ENCODE measurements around the gene SYTL1. TPM values are rescaled to one million over a fixed set of nuclear protein-coding genes. Genes with fewer than 3 reads are reported as not detected.

Gene SYTL1
- total and polyA plus RNA-seq, 9 of the 15 experiments (the other 6 are each of a cell fraction or from before 2014, with no cell fraction given): 0.04 to 9.3 (median 1.7) TPM

- TF ChIP-seq BHLHE40 (IDR thresholded peaks at IDR 0.05; ENCODE audit: low read length) (peak; percentile 90), GTF2B (IDR thresholded peaks at IDR 0.05; ENCODE audit: extremely low read depth, insufficient read length) (no peak), CREBBP (IDR thresholded peaks at IDR 0.05; ENCODE audit: low read depth, low read length) (no peak), SREBF2 (CRISPR knock-in tag; IDR thresholded peaks at IDR 0.05) (no peak), RBM25 (IDR thresholded peaks at IDR 0.05; ENCODE audit: low read depth, low read length, severe bottlenecking) (peak; percentile 64), FOXA3 (CRISPR knock-in tag; conservative IDR thresholded peaks at IDR 0.05 in 1 of 2, IDR thresholded peaks at IDR 0.05 in 1 of 2) (peak in 1 of 2 experiments; percentile 86; a peak in 1 of 4 replicates), IRF9 (tag; IDR thresholded peaks at IDR 0.05) (no peak; the same call in 1 of the 2 replicates), POLR2A (conservative IDR thresholded peaks at IDR 0.05) (peak; percentile 92), C11orf30 (IDR thresholded peaks at IDR 0.05; ENCODE audit: low read depth) (peak; percentile 99), ZNF280B (CRISPR knock-in tag; IDR thresholded peaks at IDR 0.05) (no peak), FOXK2 (conservative IDR thresholded peaks at IDR 0.05 in 1 of 2, IDR thresholded peaks at IDR 0.05 in 1 of 2; ENCODE audit: low read depth in 2 of 2) (peak; percentile 97 to 98), ZNF143 (CRISPR knock-in tag; IDR thresholded peaks at IDR 0.05) (0 out of 2 replicates have a peak, but pooled peaks have one; percentile 44), IRF1 (CRISPR knock-in tag; IDR thresholded peaks at IDR 0.05; ENCODE audit: borderline replicate concordance) (peak; percentile 92), ZKSCAN1 (IDR thresholded peaks at IDR 0.05; ENCODE audit: low read depth, low read length) (peak; percentile 61; the same call in 1 of the 2 replicates), SNAPC5 (CRISPR knock-in tag; IDR thresholded peaks at IDR 0.05) (no peak), TRIM25 (IDR thresholded peaks at IDR 0.05; ENCODE audit: borderline replicate concordance) (no peak), ZNF124 (CRISPR knock-in tag; IDR thresholded peaks at IDR 0.05) (peak; percentile 71; the same call in 1 of the 2 replicates), ZNF311 (CRISPR knock-in tag; IDR thresholded peaks at IDR 0.05) (no peak), ZNF3 (CRISPR knock-in tag; IDR thresholded peaks at IDR 0.05) (no peak), DPF2 (IDR thresholded peaks at IDR 0.05) (no peak), SAP30 (IDR thresholded peaks at IDR 0.05; ENCODE audit: borderline replicate concordance, insufficient read depth, low read depth, low read length, poor library complexity, severe bottlenecking) (peak; percentile 88), SMARCE1 (IDR thresholded peaks at IDR 0.05) (no peak; the same call in 1 of the 2 replicates)
Observed at GRCh38 chr1:27321813-27322568, 19.8 kb upstream of the SYTL1 start, which contains the start of gene TMEM222 (continued).

Data from K562 (cell line).